BJ (cell line): Measurements from ENCODE around the gene MRPL18. TPM values are rescaled to one million over a fixed set of nuclear protein-coding genes. Genes with fewer than 3 reads are reported as not detected.

Experiments
- CTCF ChIA-PET: fragments of 350-600 bp; formaldehyde crosslinking; extraction: SDS; loops from one replicate; lab custom pipeline; 2021; ENCODE audit warnings: antibody characterized with exemption, inconsistent platforms; lab: Yijun Ruan, JAX
- POLR2A ChIA-PET: fragments of 300-600 bp; sonication (Branson Sonifier 250); formaldehyde crosslinking; extraction: SDS; loops from one replicate; lab custom pipeline; 2021; ENCODE audit warnings: antibody characterized with exemption; lab: Charles Lee
- DNase-seq: peaks from one replicate; pipeline ENCODE4 v3.0.0-alpha.2; 2011; ENCODE audit warnings: low read depth
- H3K27me3 ChIP-seq: 2 replicates; pipeline ENCODE4 v1.6.0; 2011; ENCODE audit warnings: low read length; ENCODE audit not compliant: control insufficient read depth, insufficient read depth
- H3K36me3 ChIP-seq: 2 replicates; pipeline ENCODE4 v1.5.1; 2011; ENCODE audit warnings: low read length; ENCODE audit not compliant: control insufficient read depth, insufficient read depth
- H3K4me3 ChIP-seq: 2 replicates; pipeline ENCODE4 v1.5.1; 2011; ENCODE audit warnings: low read depth, mild to moderate bottlenecking, control low read depth, low read length
- CTCF ChIP-seq: IDR thresholded peaks from 2 replicates; pipeline ENCODE4 v1.5.1; 2011; ENCODE audit warnings: low read depth, mild to moderate bottlenecking, control low read depth, inconsistent platforms, low read length, moderate library complexity; ENCODE audit not compliant: insufficient read depth
- polyA plus RNA-seq: library from polyadenylated mRNA; depleted of rRNA; stranded (reverse); fragments of >200 nt; gene quantifications from 2 replicates; pipeline ENCODE4 v1.2.3, GENCODE V29; 2011; rRNA removed
- small RNA-seq: library from RNA; depleted of rRNA; stranded (forward); fragments of <200 nt; gene quantifications from one replicate; pipeline ENCODE3, GENCODE V24; 2012; ENCODE audit warnings: low replicate concordance, low read depth; ENCODE audit not compliant: insufficient read length

Gene MRPL18
- polyA plus RNA-seq, 1 experiment, result 83.6 TPM

GRCh38 chr6:159838020-159838744 lies 47.9 kb downstream of the MRPL18 start:
- no peak for TF ChIP-seq CTCF
- H3K4me3 ChIP-seq, result no peak overlapping the region
- no peaks in the 10 kb centered on the region for H3K27me3 ChIP-seq
- no peaks in the 10 kb centered on the region for H3K36me3 ChIP-seq
- ChIA-PET POLR2A (interaction anchor here (0.6 kb wide), 1 partner anchor 48 kb away, joined by 4 read pairs; no protein-coding TSS in a partner anchor), CTCF (interaction anchor here (0.7 kb wide), 1 partner anchor 11 kb away, joined by 5 read pairs; no protein-coding TSS in a partner anchor)
- no peak for DNase-seq

- peak; percentile 46 for TF ChIP-seq CTCF
- POLR2A ChIA-PET, result no interaction called here
- CTCF ChIA-PET, result no interaction called here
- H3K36me3 ChIP-seq, result no peaks in the 10 kb centered on the region
- no peaks in the 10 kb centered on the region for H3K27me3 ChIP-seq
- no peak overlapping the region for H3K4me3 ChIP-seq
- DNase-seq, result no peak
Observed at GRCh38 chr6:159842035-159842434, 51.8 kb downstream of the MRPL18 start.

GRCh38 chr6:159844737-159845645 lies 54.7 kb downstream of the MRPL18 start:
- ChIA-PET CTCF (interaction anchor here (1.3 kb wide), 1 partner anchor 10 kb away, joined by 4 read pairs; no protein-coding TSS in a partner anchor), POLR2A (no interaction called here)
- no peak for TF ChIP-seq CTCF
- no peak for DNase-seq
- H3K27me3 ChIP-seq, result no peaks in the 10 kb centered on the region
- H3K36me3 ChIP-seq, result no peaks in the 10 kb centered on the region
- no peak overlapping the region for H3K4me3 ChIP-seq

Small RNAs within 50 kb of the gene (small RNA-seq; reads per million reads assigned to genes)
- gene SNORA20 (1,243 reads per million, percentile 97 among the genes with 10 or more reads in this experiment), gene SNORA29 (not detected)

Other genes starting within 250 kb of the MRPL18 start
- gene SOD2, start 97.2 kb upstream of the MRPL18 start, polyA plus RNA-seq, result 39.4 and 42.1 TPM in 2 replicates
- 10.0 and 23.3 TPM in 2 replicates for gene WTAP, start 63.0 kb upstream of the MRPL18 start, polyA plus RNA-seq
- 12.5 and 16.0 TPM in 2 replicates for gene ACAT2, start 28.4 kb upstream of the MRPL18 start, polyA plus RNA-seq
- 107 and 144 TPM in 2 replicates for gene TCP1, start 865 bp upstream of the MRPL18 start, polyA plus RNA-seq
- gene PNLDC1, start 9.8 kb downstream of the MRPL18 start, polyA plus RNA-seq, result not detected in 2 replicates
- gene MAS1, start 100.5 kb downstream of the MRPL18 start, polyA plus RNA-seq, result not detected in 2 replicates
- gene IGF2R, start 178.6 kb downstream of the MRPL18 start, polyA plus RNA-seq, result 27.1 and 39.4 TPM in 2 replicates